ENCODE measurements around the gene CHRND. TPM values are rescaled to one million over a fixed set of nuclear protein-coding genes. Genes with fewer than 3 reads are reported as not detected.

The CHRND gene
- total and polyA plus RNA-seq, 2 of the 13 experiments (the other 11 are each of a cell fraction or from before 2014, with no cell fraction given), result 0.18 TPM; not detected in 1

GRCh38 chr2:232550354-232551249 is 24.6 kb downstream of the CHRND start, which contains the start of the genes EIF4E2 and TIGD1 (continued):
- TF ChIP-seq SKIL (CRISPR knock-in tag; IDR thresholded peaks at IDR 0.05; ENCODE audit: borderline replicate concordance) (no peak; the same call in 1 of the 2 replicates), SATB2 (CRISPR knock-in tag; IDR thresholded peaks at IDR 0.05) (peak; percentile 96), RNF219 (CRISPR knock-in tag; IDR thresholded peaks at IDR 0.05) (peak; percentile 86; the same call in 1 of the 2 replicates), MAFG (CRISPR knock-in tag; IDR thresholded peaks at IDR 0.05) (0 out of 2 replicates have a peak, but pooled peaks have one; percentile 51), JUND (CRISPR knock-in tag; IDR thresholded peaks at IDR 0.05) (peak; percentile 69; the same call in 1 of the 2 replicates), ZNF18 (CRISPR knock-in tag; IDR thresholded peaks at IDR 0.05; ENCODE audit: insufficient replicate concordance) (peak; percentile 97), NBN (conservative IDR thresholded peaks at IDR 0.05) (no peak), ZFP36 (IDR thresholded peaks at IDR 0.05; ENCODE audit: borderline replicate concordance, low read depth, low read length, partially characterized antibody) (no peak), BRCA1 (CRISPR knock-in tag; IDR thresholded peaks at IDR 0.05) (peak; percentile 98), CBFB (CRISPR knock-in tag; IDR thresholded peaks at IDR 0.05) (peak; percentile 97), GFI1 (CRISPR knock-in tag; IDR thresholded peaks at IDR 0.05; ENCODE audit: borderline replicate concordance) (peak; percentile 81), HOXD1 (CRISPR knock-in tag; IDR thresholded peaks at IDR 0.05) (peak; percentile 97), ZFP36L2 (CRISPR knock-in tag; IDR thresholded peaks at IDR 0.05) (peak; percentile 95; the same call in 1 of the 2 replicates), RARA (CRISPR knock-in tag; IDR thresholded peaks at IDR 0.05) (peak; percentile 66), NR0B2 (CRISPR knock-in tag; IDR thresholded peaks at IDR 0.05) (peak; percentile 98), TFAP4 (IDR thresholded peaks at IDR 0.05; ENCODE audit: borderline replicate concordance, low read depth) (peak; percentile 13; the same call in 1 of the 2 replicates), HNRNPUL1 (IDR thresholded peaks at IDR 0.05; ENCODE audit: low read depth, low read length) (peak; percentile 92), THAP7 (CRISPR knock-in tag; IDR thresholded peaks at IDR 0.05) (peak; percentile 97)
